ENCODE results near the gene NDUFS6.

The NDUFS6 gene

GRCh38 chr5:1831677-1832313 lies 30.6 kb downstream of the NDUFS6 start:
- TF ChIP-seq, protein P1, sequence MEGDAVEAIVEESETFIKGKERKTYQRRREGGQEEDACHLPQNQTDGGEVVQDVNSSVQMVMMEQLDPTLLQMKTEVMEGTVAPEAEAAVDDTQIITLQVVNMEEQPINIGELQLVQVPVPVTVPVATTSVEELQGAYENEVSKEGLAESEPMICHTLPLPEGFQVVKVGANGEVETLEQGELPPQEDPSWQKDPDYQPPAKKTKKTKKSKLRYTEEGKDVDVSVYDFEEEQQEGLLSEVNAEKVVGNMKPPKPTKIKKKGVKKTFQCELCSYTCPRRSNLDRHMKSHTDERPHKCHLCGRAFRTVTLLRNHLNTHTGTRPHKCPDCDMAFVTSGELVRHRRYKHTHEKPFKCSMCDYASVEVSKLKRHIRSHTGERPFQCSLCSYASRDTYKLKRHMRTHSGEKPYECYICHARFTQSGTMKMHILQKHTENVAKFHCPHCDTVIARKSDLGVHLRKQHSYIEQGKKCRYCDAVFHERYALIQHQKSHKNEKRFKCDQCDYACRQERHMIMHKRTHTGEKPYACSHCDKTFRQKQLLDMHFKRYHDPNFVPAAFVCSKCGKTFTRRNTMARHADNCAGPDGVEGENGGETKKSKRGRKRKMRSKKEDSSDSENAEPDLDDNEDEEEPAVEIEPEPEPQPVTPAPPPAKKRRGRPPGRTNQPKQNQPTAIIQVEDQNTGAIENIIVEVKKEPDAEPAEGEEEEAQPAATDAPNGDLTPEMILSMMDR (IDR thresholded peaks at IDR 0.05; ENCODE audit: low read depth, low read length): no peak
- no peak for DNase-seq (ENCODE audit: extremely low read depth, low read depth)

- TF ChIP-seq, protein P1 (IDR thresholded peaks at IDR 0.05; ENCODE audit: low read depth, low read length): no peak
- DNase-seq (ENCODE audit: extremely low read depth, low read depth): no peak
Observed at GRCh38 chr5:1832511-1833250, 31.5 kb downstream of the NDUFS6 start.

- no peak for DNase-seq (ENCODE audit: extremely low read depth, low read depth)
- TF ChIP-seq, protein P1 (IDR thresholded peaks at IDR 0.05; ENCODE audit: low read depth, low read length): no peak
Observed at GRCh38 chr5:1833264-1834021, 32.2 kb downstream of the NDUFS6 start.

DNA sequence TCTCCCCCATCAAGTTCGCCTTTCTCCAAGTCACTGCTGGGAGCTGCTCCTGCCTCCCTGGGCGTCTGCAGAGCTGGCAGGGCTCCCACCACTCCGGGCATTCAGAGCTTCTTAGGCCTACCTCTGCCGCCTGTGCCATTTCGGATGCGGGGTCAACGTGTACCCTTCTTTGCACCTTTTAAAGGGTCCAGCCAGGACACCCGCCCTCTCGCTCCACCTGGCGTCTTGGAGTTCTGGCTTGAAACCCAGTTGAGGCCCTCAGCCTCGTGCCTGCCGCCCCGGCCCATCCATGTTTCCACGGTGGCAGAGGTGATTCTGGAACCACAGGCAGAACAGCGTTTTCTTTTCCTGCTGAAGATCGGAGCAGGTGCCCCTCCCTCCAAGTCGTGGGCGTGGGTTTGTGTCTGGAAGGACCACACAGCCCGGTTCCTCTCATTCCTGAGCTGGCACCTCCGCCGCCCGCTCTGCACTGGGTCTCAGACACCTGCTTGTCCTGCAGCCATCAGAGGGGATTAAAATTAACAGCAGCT lies 32.9 kb downstream of the NDUFS6 start:
- TF ChIP-seq, protein P1 (IDR thresholded peaks at IDR 0.05; ENCODE audit: low read depth, low read length): no peak
- DNase-seq (ENCODE audit: extremely low read depth, low read depth): no peak

DNA sequence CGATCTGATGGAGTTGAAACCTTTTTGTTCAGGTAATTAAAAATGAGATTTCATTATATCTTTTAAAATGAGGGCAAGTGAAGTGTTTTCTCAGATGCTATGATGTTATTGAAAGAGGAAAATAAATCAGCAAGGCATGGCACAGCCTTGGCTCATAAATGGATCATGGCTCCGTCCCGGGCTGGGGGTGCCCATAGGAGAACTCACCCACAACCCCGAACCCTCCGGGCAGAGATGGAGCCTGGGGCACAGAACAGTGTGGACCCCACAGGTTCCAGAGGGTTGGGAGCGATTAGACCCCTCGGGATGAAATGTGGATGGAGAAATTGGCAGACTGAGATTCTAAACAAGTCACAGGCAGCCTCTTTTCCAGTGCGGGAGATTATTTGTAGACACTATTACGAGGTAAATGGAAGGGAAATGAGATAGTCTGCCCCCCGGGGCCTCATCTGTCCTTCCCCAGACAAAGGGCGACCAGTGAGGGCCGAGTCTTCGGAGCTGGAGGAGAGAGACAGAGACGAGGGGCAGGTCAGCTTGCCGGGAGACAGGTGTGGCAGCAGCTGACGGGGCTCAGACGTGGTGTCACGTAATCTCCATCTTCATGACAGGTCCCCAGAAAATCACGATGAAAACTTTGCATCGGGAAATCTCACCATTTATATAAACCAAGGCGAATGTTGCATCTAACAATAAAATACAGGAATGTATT lies 33.7 kb downstream of the NDUFS6 start:
- TF ChIP-seq, protein P1 (IDR thresholded peaks at IDR 0.05; ENCODE audit: low read depth, low read length): no peak
- DNase-seq (ENCODE audit: extremely low read depth, low read depth): no peak

GRCh38 chr5:1835431-1835830 lies 34.2 kb downstream of the NDUFS6 start:
- TF ChIP-seq, protein P1 (IDR thresholded peaks at IDR 0.05; ENCODE audit: low read depth, low read length): no peak
- DNase-seq (ENCODE audit: extremely low read depth, low read depth): no peak
